Ishikawa (cell line): ENCODE results near the gene OAS3.

Source experiments
- FOXM1 ChIP-seq: IDR thresholded peaks from 2 replicates; pipeline ENCODE4 v1.6.1; 2012; ENCODE audit warnings: low read depth, borderline replicate concordance
- NFIC ChIP-seq: IDR thresholded peaks from 2 replicates; pipeline ENCODE4 v1.6.1; 2012
- RAD21 ChIP-seq: IDR thresholded peaks from 2 replicates; pipeline ENCODE4 v1.6.1; 2012; ENCODE audit warnings: low read depth
- TAF1 ChIP-seq: IDR thresholded peaks from 2 replicates; pipeline ENCODE4 v1.6.1; 2012; ENCODE audit warnings: low read depth, mild to moderate bottlenecking
- TEAD4 ChIP-seq: IDR thresholded peaks from 2 replicates; pipeline ENCODE4 v1.6.1; 2012
- YY1 ChIP-seq: IDR thresholded peaks from 2 replicates; pipeline ENCODE4 v1.6.1; 2012; ENCODE audit warnings: low read depth
- TF ChIP-seq, protein P1 (sequence below): IDR thresholded peaks from 2 replicates; pipeline ENCODE4 v1.6.1; 2012
- TF ChIP-seq, protein P2 (sequence below): IDR thresholded peaks from 2 replicates; pipeline ENCODE4 v1.6.1; 2012

DNA sequence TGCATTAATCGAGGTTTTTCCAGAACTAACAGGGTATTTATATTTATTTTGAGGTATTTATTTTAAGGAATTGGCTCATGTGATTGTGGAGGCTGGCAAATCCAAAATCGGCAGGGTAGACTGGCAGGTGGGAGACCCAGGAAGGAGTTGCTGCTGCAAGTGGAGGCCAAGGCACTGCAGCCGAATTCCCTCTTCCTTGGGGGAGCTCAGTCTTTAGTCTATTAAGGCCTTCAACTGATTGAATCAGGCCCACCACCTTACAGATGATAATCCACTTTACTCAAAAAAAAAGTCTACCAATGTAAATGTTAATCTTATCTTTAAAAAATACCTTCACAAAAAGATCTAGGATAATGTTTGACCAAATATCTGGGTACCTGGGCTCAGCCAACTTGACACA lies 38.9 kb downstream of the OAS3 start:
- TF ChIP-seq YY1, result no peak
- TF ChIP-seq FOXM1, result no peak
- TF ChIP-seq, protein P1, sequence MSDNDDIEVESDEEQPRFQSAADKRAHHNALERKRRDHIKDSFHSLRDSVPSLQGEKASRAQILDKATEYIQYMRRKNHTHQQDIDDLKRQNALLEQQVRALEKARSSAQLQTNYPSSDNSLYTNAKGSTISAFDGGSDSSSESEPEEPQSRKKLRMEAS, result no peak
- TF ChIP-seq TAF1, result no peak
- no peak for TF ChIP-seq TEAD4
- TF ChIP-seq, protein P2, sequence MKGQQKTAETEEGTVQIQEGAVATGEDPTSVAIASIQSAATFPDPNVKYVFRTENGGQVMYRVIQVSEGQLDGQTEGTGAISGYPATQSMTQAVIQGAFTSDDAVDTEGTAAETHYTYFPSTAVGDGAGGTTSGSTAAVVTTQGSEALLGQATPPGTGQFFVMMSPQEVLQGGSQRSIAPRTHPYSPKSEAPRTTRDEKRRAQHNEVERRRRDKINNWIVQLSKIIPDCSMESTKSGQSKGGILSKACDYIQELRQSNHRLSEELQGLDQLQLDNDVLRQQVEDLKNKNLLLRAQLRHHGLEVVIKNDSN, result no peak
- TF ChIP-seq NFIC, result no peak
- TF ChIP-seq RAD21, result no peak
